ENCODE measurements around the gene HBA2. TPM values are rescaled to one million over a fixed set of nuclear protein-coding genes. Genes with fewer than 3 reads are reported as not detected.

Gene HBA2
- total RNA-seq, 1 donor from 2014 or later, result not detected

DNA sequence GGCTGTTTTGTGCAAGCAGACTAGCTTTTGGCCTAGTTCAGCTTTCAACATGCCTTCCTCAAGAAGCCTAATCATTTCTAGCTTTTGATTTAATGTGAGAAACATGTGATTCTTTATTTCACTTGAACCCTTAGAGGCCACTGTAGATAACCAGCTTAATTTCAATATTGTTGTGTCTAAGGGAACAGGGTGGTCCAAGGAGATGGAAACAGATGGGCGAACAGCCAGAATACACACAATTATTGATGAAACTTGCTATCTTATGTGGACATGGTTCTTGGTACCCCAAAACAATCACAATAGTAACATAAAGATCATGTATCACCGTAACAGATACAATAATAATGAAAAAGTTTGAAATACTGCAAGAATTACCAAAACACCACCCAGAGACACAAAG, 39.0 kb upstream of the HBA2 start:
- peaks cover 4% of the 10 kb centered on the region for H3K36me3 ChIP-seq (ENCODE audit: control insufficient read depth, insufficient read depth, low read length)
- TF ChIP-seq, protein P1, sequence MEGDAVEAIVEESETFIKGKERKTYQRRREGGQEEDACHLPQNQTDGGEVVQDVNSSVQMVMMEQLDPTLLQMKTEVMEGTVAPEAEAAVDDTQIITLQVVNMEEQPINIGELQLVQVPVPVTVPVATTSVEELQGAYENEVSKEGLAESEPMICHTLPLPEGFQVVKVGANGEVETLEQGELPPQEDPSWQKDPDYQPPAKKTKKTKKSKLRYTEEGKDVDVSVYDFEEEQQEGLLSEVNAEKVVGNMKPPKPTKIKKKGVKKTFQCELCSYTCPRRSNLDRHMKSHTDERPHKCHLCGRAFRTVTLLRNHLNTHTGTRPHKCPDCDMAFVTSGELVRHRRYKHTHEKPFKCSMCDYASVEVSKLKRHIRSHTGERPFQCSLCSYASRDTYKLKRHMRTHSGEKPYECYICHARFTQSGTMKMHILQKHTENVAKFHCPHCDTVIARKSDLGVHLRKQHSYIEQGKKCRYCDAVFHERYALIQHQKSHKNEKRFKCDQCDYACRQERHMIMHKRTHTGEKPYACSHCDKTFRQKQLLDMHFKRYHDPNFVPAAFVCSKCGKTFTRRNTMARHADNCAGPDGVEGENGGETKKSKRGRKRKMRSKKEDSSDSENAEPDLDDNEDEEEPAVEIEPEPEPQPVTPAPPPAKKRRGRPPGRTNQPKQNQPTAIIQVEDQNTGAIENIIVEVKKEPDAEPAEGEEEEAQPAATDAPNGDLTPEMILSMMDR (IDR thresholded peaks at IDR 0.05; ENCODE audit: insufficient read depth, low read length, severe bottlenecking), result no peak
- no peaks in the 10 kb centered on the region for H3K27me3 ChIP-seq (ENCODE audit: control insufficient read depth, insufficient read depth, low read length)
- H3K4me3 ChIP-seq (ENCODE audit: low read depth, low read length), result no peak overlapping the region
- DNase-seq (ENCODE audit: low read depth), result no peak
- no peak for FAIRE-seq

DNA sequence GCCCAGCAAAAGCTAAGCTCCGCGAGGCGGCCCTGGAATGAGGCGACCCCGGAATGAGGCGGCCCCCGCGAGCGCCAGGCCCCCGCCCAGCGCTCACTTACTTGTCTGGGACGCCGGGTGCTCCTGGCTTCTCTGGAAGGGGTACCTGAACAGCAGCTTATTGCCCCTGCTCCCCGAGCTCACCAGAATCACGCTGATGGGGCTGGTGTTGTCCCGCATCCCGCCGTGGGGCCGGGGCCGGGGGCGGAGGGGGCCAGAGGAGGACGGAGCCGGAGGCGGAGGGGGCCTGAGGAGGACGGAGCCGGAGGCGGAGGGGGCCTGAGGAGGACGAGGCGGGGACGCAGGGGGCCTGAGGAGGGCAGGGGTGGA, 34.6 kb upstream of the HBA2 start:
- Histone ChIP-seq H3K36me3 (ENCODE audit: control insufficient read depth, insufficient read depth, low read length) (peaks cover 1% of the 10 kb centered on the region), H3K4me3 (ENCODE audit: low read depth, low read length) (peak overlapping the region; percentile 54), H3K27me3 (ENCODE audit: control insufficient read depth, insufficient read depth, low read length) (no peaks in the 10 kb centered on the region)
- TF ChIP-seq, protein P1 (IDR thresholded peaks at IDR 0.05; ENCODE audit: insufficient read depth, low read length, severe bottlenecking), result no peak
- DNase-seq (ENCODE audit: low read depth) (no peak), FAIRE-seq (no peak)

DNA sequence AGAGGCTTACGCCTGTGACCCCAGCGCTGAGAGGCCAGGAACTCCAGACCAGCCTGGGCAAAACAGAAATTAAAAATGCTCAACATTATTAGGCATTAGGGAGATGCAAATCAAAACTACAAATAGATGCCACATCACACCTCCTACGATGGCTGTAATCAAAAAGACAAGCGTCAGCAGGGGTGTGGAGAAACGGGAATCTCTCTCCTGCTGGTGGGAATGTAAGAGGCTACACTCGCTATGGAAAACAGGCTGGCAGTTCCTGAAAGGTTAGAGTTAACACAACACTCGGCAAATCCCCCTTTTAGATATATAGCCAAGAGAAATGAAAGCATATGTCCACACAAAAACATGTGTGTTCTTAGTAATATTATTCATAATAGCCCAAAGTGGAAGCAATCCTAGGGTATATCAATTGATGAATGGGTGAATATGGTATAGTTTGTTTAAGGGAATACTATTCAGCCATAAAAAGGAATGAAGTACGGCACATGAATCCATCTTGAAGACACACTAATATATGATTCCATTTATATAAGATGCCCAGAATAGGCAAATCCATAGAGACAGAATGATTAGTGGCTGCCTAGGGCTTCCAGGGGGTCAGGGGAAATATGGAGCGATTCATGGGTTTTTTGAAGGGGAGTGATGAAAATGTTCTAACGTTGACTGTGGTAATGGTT, 32.4 kb upstream of the HBA2 start:
- Histone ChIP-seq H3K36me3 (ENCODE audit: control insufficient read depth, insufficient read depth, low read length) (peaks cover 1% of the 10 kb centered on the region), H3K27me3 (ENCODE audit: control insufficient read depth, insufficient read depth, low read length) (no peaks in the 10 kb centered on the region), H3K4me3 (ENCODE audit: low read depth, low read length) (no peak overlapping the region)
- TF ChIP-seq, protein P1 (IDR thresholded peaks at IDR 0.05; ENCODE audit: insufficient read depth, low read length, severe bottlenecking), result no peak
- FAIRE-seq (no peak), DNase-seq (ENCODE audit: low read depth) (no peak)

DNA sequence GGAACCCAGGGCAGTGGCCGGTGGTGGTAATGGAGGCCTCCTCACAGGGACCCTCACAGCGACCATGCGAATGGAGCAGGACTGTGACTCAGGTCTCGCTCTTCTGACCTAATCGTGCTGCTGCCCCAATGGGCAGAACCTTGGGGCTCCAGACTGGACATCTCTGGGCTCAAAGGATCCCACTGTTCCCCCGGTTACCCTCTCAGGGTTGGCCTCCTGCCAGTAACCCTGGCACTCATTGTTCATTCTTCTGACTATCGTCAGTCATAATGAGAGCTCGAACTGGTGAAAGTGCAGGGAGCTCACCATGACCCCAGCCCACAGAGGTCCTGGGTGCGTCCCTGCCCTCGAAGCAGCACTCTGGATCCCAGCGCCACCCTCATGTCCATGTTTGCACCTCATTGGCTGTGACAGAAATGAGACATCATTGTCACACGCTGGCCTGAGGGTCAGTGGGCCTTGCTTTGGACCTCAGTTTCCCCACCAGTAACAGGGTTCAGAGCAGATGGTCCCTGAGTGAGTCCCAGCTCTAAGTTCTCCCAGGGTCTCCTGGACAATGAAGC, 30.2 kb upstream of the HBA2 start:
- TF ChIP-seq, protein P1 (IDR thresholded peaks at IDR 0.05; ENCODE audit: insufficient read depth, low read length, severe bottlenecking), result no peak
- Histone ChIP-seq H3K36me3 (ENCODE audit: control insufficient read depth, insufficient read depth, low read length) (no peaks in the 10 kb centered on the region), H3K27me3 (ENCODE audit: control insufficient read depth, insufficient read depth, low read length) (no peaks in the 10 kb centered on the region), H3K4me3 (ENCODE audit: low read depth, low read length) (no peak overlapping the region)
- no peak for DNase-seq (ENCODE audit: low read depth)
- no peak for FAIRE-seq

DNA sequence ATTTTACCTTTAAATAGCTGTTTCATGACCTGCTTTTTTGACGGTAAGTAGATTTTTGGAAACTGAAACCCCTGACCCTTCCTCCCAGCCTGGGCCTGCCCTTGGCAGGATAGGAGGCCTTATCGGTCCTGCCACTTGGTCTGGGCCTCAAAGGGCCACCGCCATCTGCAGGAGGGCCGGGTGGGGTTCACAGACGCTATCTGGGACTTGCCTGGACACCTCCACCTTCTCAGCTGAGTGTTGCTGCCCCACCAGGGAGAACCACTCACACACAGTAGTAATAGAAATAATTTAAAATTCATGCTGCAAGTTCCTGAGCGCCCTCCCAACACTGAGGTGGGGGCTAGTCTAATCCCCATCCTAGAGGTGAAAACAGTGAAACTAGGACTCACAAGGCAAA, 29.6 kb upstream of the HBA2 start:
- no peaks in the 10 kb centered on the region for H3K27me3 ChIP-seq (ENCODE audit: control insufficient read depth, insufficient read depth, low read length)
- no peaks in the 10 kb centered on the region for H3K36me3 ChIP-seq (ENCODE audit: control insufficient read depth, insufficient read depth, low read length)
- DNase-seq (ENCODE audit: low read depth), result no peak
- TF ChIP-seq, protein P1 (IDR thresholded peaks at IDR 0.05; ENCODE audit: insufficient read depth, low read length, severe bottlenecking), result no peak
- FAIRE-seq, result no peak
- H3K4me3 ChIP-seq (ENCODE audit: low read depth, low read length), result no peak overlapping the region

DNA sequence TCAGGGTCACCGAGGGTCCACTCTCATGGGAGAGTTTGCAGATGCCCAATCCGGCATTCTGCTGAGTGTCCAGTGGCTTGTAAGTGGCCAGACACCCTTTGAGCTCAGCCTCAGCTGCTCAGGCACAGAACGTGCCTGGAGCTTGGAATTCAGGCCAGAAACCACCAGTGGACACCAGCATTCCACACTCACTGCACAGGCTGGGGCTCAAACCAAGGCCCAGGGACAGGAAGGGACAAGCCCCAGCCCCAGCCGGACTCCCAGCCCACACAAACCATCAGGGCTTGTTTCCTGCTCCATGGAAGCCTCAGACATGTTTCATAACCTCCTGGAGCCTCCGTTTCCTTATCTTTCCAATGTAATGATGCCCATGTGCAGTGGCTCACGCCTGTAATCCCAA, 29.2 kb upstream of the HBA2 start:
- Histone ChIP-seq H3K36me3 (ENCODE audit: control insufficient read depth, insufficient read depth, low read length) (no peaks in the 10 kb centered on the region), H3K27me3 (ENCODE audit: control insufficient read depth, insufficient read depth, low read length) (no peaks in the 10 kb centered on the region), H3K4me3 (ENCODE audit: low read depth, low read length) (no peak overlapping the region)
- DNase-seq (ENCODE audit: low read depth), result peak; percentile 36
- TF ChIP-seq, protein P1 (IDR thresholded peaks at IDR 0.05; ENCODE audit: insufficient read depth, low read length, severe bottlenecking), result no peak
- no peak for FAIRE-seq
